Stimulated activated CD4-positive, alpha-beta T cell treated with anti-CD3 and anti-CD28 coated beads, Interleukin-12 subunit alpha, Interleukin-12 subunit beta, amount 100 ng/mL, for 4 hours (primary cell): ENCODE measurements around the gene NKX3-2.
"Not testable (repeated sequence)": the region's sequence is repeated elsewhere in the genome, so short reads cannot be mapped to it uniquely, and the experiment has no call there.

Source experiments
- DNase-seq: peaks from one replicate; pipeline ENCODE4 v3.0.0-alpha.2; 2020

NKX3-2 gene

GRCh38 chr4:13543839-13544605 is at the start of gene NKX3-2:
Gene NKX3-2, minus strand, starts transcription at chr4:13544508. Its CDS starts 94 bp downstream, at chr4:13544414.
- no peak for DNase-seq

GRCh38 chr4:13592220-13592619 is 47.9 kb upstream of the NKX3-2 start:
- no peak for DNase-seq

GRCh38 chr4:13590766-13591165 is 46.5 kb upstream of the NKX3-2 start:
- DNase-seq, result no peak

GRCh38 chr4:13588954-13589353 is 44.6 kb upstream of the NKX3-2 start:
- no peak for DNase-seq

GRCh38 chr4:13584481-13584880 is 40.2 kb upstream of the NKX3-2 start:
- no peak for DNase-seq

- no peak for DNase-seq
Measured at GRCh38 chr4:13580036-13580435, 35.7 kb upstream of the NKX3-2 start.

GRCh38 chr4:13577660-13578059 is 33.4 kb upstream of the NKX3-2 start:
- DNase-seq, result no peak

- no peak for DNase-seq
Measured at GRCh38 chr4:13570916-13571315, 26.6 kb upstream of the NKX3-2 start.

GRCh38 chr4:13567125-13567524 is 22.8 kb upstream of the NKX3-2 start:
- no peak for DNase-seq

GRCh38 chr4:13562876-13563275 is 18.6 kb upstream of the NKX3-2 start:
- no peak for DNase-seq

- no peak for DNase-seq
Measured at GRCh38 chr4:13561673-13562072, 17.4 kb upstream of the NKX3-2 start.

- DNase-seq, result not testable (repeated sequence)
Measured at GRCh38 chr4:13560111-13560510, 15.8 kb upstream of the NKX3-2 start.

- DNase-seq, result no peak
Measured at GRCh38 chr4:13559413-13559812, 15.1 kb upstream of the NKX3-2 start.

GRCh38 chr4:13558881-13559280 is 14.6 kb upstream of the NKX3-2 start:
- DNase-seq, result no peak

- DNase-seq, result no peak
Measured at GRCh38 chr4:13555325-13555724, 11.0 kb upstream of the NKX3-2 start.

GRCh38 chr4:13553081-13553480 is 8.8 kb upstream of the NKX3-2 start:
- no peak for DNase-seq

GRCh38 chr4:13548984-13549546 is 4.8 kb upstream of the NKX3-2 start:
- peak; percentile 89 for DNase-seq

GRCh38 chr4:13548059-13548983 is 4.0 kb upstream of the NKX3-2 start:
- DNase-seq, result no peak

- no peak for DNase-seq
Measured at GRCh38 chr4:13547485-13548041, 3.3 kb upstream of the NKX3-2 start.

GRCh38 chr4:13546941-13547484 is 2.7 kb upstream of the NKX3-2 start:
- no peak for DNase-seq

- DNase-seq, result no peak
Measured at GRCh38 chr4:13546142-13546940, 2.0 kb upstream of the NKX3-2 start.

GRCh38 chr4:13545394-13545808 is 1.1 kb upstream of the NKX3-2 start:
- no peak for DNase-seq
